GM23338 (cell line): Measurements from ENCODE around the gene TEX26. TPM values are rescaled to one million over a fixed set of nuclear protein-coding genes. Genes with fewer than 3 reads are reported as not detected.

Source experiments
- ATAC-seq: fragments of 200-7000 bp; cut with Tn5 transposase; 3 replicates; pipeline ENCODE4 v1.9.1; 2020
- DNase-seq: peaks from one replicate; pipeline ENCODE4 v3.0.0-alpha.2; 2015; ENCODE audit warnings: low spot score
- H2AFZ ChIP-seq: fragments of 200-600 bp; sonication (generic); 2 replicates; pipeline ENCODE4 v1.8.0; 2016; ENCODE audit warnings: antibody characterized with exemption, mild to moderate bottlenecking, moderate library complexity
- H3F3A ChIP-seq: fragments of 200-600 bp; sonication (generic); replicated peaks from 2 replicates; pipeline ENCODE4 v1.8.0; 2017; ENCODE audit warnings: antibody characterized with exemption, mixed run types, low read depth
- H3K27ac ChIP-seq: fragments of 200-600 bp; sonication (generic); 2 replicates; pipeline ENCODE4 v1.6.1; 2016; ENCODE audit warnings: low read depth
- H3K27me3 ChIP-seq: fragments of 200-600 bp; sonication (generic); 2 replicates; pipeline ENCODE4 v1.8.0; 2016; ENCODE audit warnings: mild to moderate bottlenecking, mixed run types, moderate library complexity; ENCODE audit not compliant: insufficient read depth
- H3K36me3 ChIP-seq: fragments of 200-600 bp; sonication (generic); 2 replicates; pipeline ENCODE4 v1.8.0; 2016; ENCODE audit warnings: mild to moderate bottlenecking; ENCODE audit not compliant: insufficient read depth
- H3K4me1 ChIP-seq: fragments of 200-600 bp; sonication (generic); 2 replicates; pipeline ENCODE4 v1.8.0; 2016; ENCODE audit warnings: mild to moderate bottlenecking, moderate library complexity; ENCODE audit not compliant: insufficient read depth
- H3K4me2 ChIP-seq: fragments of 200-600 bp; sonication (generic); 2 replicates; pipeline ENCODE4 v1.7.1; 2017; ENCODE audit warnings: mixed run types
- H3K4me3 ChIP-seq: fragments of 200-600 bp; sonication (generic); 2 replicates; pipeline ENCODE4 v1.6.1; 2016; ENCODE audit warnings: mixed run types
- H3K79me2 ChIP-seq: fragments of 200-600 bp; sonication (generic); replicated peaks from 2 replicates; pipeline ENCODE4 v1.8.0; 2017; ENCODE audit warnings: mild to moderate bottlenecking; ENCODE audit not compliant: insufficient read depth
- H3K9me2 ChIP-seq: fragments of 200-600 bp; sonication (generic); 2 replicates; pipeline ENCODE4 v1.8.0; 2017; ENCODE audit not compliant: insufficient read depth
- H4K20me1 ChIP-seq: fragments of 200-600 bp; sonication (generic); replicated peaks from 2 replicates; pipeline ENCODE4 v1.8.0; 2017; ENCODE audit warnings: mild to moderate bottlenecking; ENCODE audit not compliant: insufficient read depth
- H3K27ac Mint-ChIP-seq: 2 replicates; pipeline ENCODE4 v1.8.0; 2020; ENCODE audit warnings: inconsistent platforms, mild to moderate bottlenecking, moderate library complexity, mixed read lengths
- H3K27me3 Mint-ChIP-seq: 3 replicates; pipeline ENCODE4 v1.8.0; 2022; ENCODE audit warnings: low read depth, mild to moderate bottlenecking, moderate library complexity, mixed read lengths, inconsistent platforms; ENCODE audit not compliant: insufficient read depth, poor library complexity
- H3K36me3 Mint-ChIP-seq: 3 replicates; pipeline ENCODE4 v1.8.0; 2021; ENCODE audit warnings: low read depth, mild to moderate bottlenecking, inconsistent platforms, moderate library complexity, mixed read lengths
- H3K4me1 Mint-ChIP-seq: 3 replicates; pipeline ENCODE4 v1.8.0; 2020; ENCODE audit warnings: mild to moderate bottlenecking, inconsistent platforms, mixed read lengths
- H3K4me3 Mint-ChIP-seq: 3 replicates; pipeline ENCODE4 v1.8.0; 2021; ENCODE audit warnings: moderate library complexity, mild to moderate bottlenecking, inconsistent platforms, mixed read lengths
- H3K9me3 Mint-ChIP-seq: 3 replicates; pipeline ENCODE4 v1.8.0; 2020; ENCODE audit warnings: moderate library complexity, mild to moderate bottlenecking, inconsistent platforms, mixed read lengths
- CREB1 ChIP-seq: fragments of 250-450 bp; sonication (Bioruptor Pico); IDR thresholded peaks from 2 replicates; pipeline ENCODE4 v1.5.0; 2020; ENCODE audit warnings: low read depth, mild to moderate bottlenecking, moderate library complexity
- EZH2phosphoT487 ChIP-seq: fragments of 200-600 bp; sonication (generic); IDR thresholded peaks from one replicate; pipeline ENCODE4 v1.8.1; 2018; ENCODE audit warnings: antibody characterized with exemption; ENCODE audit not compliant: unreplicated experiment
- POLR2AphosphoS5 ChIP-seq: IDR thresholded peaks from 2 replicates; pipeline ENCODE4 v1.6.1; 2016; ENCODE audit warnings: antibody characterized with exemption, low read depth
- REST ChIP-seq: IDR thresholded peaks from one replicate; pipeline ENCODE4 v1.6.1; 2018; ENCODE audit warnings: antibody characterized with exemption; ENCODE audit not compliant: unreplicated experiment
- ZNF331 ChIP-seq: fragments of 250-450 bp; sonication (Bioruptor Pico); IDR thresholded peaks from 2 replicates; pipeline ENCODE4 v1.5.0; 2020; ENCODE audit warnings: low read depth, mild to moderate bottlenecking, moderate library complexity
- polyA plus RNA-seq: library from polyadenylated mRNA; unstranded; fragments of >200 nt; fragmentation: Nextera tagmentation; extraction: Ambion mirVana; gene quantifications from 2 replicates; pipeline ENCODE4 v1.2.1, GENCODE V29; 2016
- total RNA-seq: library from RNA; depleted of rRNA; stranded (reverse); fragments of >200 nt; shearing (Covaris generic); gene quantifications from 2 replicates; pipeline ENCODE4 v1.2.3, GENCODE V29; 2014
- TF ChIP-seq, protein P1 (sequence below): fragments of 250-450 bp; sonication (Bioruptor Pico); IDR thresholded peaks from 2 replicates; pipeline ENCODE4 v1.5.0; 2020; ENCODE audit warnings: mild to moderate bottlenecking, moderate library complexity
- TF ChIP-seq, protein P2 (sequence below), 2 experiments: fragments of 200-600 bp in 1 of 2; sonication (generic) in 1 of 2; conservative IDR thresholded peaks; 2 replicates each; pipeline versions ENCODE4 v1.5.1 to v1.6.1; 2016 to 2017; ENCODE audit warnings: antibody characterized with exemption in 2 of 2, low read depth in 2 of 2, mild to moderate bottlenecking in 2 of 2, moderate library complexity in 1 of 2

Gene TEX26
- total and polyA plus RNA-seq, 2 experiments from 2014 or later: not detected

- TF ChIP-seq, protein P1, sequence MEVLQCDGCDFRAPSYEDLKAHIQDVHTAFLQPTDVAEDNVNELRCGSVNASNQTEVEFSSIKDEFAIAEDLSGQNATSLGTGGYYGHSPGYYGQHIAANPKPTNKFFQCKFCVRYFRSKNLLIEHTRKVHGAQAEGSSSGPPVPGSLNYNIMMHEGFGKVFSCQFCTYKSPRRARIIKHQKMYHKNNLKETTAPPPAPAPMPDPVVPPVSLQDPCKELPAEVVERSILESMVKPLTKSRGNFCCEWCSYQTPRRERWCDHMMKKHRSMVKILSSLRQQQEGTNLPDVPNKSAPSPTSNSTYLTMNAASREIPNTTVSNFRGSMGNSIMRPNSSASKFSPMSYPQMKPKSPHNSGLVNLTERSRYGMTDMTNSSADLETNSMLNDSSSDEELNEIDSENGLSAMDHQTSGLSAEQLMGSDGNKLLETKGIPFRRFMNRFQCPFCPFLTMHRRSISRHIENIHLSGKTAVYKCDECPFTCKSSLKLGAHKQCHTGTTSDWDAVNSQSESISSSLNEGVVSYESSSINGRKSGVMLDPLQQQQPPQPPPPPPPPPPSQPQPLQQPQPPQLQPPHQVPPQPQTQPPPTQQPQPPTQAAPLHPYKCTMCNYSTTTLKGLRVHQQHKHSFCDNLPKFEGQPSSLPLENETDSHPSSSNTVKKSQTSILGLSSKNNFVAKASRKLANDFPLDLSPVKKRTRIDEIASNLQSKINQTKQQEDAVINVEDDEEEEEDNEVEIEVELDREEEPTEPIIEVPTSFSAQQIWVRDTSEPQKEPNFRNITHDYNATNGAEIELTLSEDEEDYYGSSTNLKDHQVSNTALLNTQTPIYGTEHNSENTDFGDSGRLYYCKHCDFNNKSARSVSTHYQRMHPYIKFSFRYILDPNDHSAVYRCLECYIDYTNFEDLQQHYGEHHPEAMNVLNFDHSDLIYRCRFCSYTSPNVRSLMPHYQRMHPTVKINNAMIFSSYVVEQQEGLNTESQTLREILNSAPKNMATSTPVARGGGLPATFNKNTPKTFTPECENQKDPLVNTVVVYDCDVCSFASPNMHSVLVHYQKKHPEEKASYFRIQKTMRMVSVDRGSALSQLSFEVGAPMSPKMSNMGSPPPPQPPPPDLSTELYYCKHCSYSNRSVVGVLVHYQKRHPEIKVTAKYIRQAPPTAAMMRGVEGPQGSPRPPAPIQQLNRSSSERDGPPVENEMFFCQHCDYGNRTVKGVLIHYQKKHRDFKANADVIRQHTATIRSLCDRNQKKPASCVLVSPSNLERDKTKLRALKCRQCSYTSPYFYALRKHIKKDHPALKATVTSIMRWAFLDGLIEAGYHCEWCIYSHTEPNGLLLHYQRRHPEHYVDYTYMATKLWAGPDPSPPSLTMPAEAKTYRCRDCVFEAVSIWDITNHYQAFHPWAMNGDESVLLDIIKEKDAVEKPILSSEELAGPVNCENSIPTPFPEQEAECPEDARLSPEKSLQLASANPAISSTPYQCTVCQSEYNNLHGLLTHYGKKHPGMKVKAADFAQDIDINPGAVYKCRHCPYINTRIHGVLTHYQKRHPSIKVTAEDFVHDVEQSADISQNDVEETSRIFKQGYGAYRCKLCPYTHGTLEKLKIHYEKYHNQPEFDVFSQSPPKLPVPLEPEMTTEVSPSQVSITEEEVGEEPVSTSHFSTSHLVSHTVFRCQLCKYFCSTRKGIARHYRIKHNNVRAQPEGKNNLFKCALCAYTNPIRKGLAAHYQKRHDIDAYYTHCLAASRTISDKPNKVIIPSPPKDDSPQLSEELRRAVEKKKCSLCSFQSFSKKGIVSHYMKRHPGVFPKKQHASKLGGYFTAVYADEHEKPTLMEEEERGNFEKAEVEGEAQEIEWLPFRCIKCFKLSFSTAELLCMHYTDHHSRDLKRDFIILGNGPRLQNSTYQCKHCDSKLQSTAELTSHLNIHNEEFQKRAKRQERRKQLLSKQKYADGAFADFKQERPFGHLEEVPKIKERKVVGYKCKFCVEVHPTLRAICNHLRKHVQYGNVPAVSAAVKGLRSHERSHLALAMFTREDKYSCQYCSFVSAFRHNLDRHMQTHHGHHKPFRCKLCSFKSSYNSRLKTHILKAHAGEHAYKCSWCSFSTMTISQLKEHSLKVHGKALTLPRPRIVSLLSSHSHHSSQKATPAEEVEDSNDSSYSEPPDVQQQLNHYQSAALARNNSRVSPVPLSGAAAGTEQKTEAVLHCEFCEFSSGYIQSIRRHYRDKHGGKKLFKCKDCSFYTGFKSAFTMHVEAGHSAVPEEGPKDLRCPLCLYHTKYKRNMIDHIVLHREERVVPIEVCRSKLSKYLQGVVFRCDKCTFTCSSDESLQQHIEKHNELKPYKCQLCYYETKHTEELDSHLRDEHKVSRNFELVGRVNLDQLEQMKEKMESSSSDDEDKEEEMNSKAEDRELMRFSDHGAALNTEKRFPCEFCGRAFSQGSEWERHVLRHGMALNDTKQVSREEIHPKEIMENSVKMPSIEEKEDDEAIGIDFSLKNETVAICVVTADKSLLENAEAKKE (CRISPR knock-in tag): no peak
- TF ChIP-seq REST: no peak
- TF ChIP-seq CREB1 (CRISPR knock-in tag): no peak
These were observed 66.0 kb downstream of the TEX26 start (continued) for GRCh38 chr13:30998136-30999088.

- Mint-ChIP-seq H3K36me3 (no peaks in the 10 kb centered on the region), H3K27ac (no peak overlapping the region), H3K4me3 (no peak overlapping the region), H3K4me1 (no peaks in the 10 kb centered on the region), H3K27me3 (peaks cover 4% of the 10 kb centered on the region), H3K9me3 (no peaks in the 10 kb centered on the region; the same call in 2 of the 3 replicates)
- H2AFZ ChIP-seq: no peak overlapping the region
- no peak overlapping the region for H3K27ac ChIP-seq
- no peak overlapping the region for H3K4me3 ChIP-seq
- no peaks in the 10 kb centered on the region for H3K79me2 ChIP-seq
- H3K36me3 ChIP-seq: no peaks in the 10 kb centered on the region
- H3K4me1 ChIP-seq: no peaks in the 10 kb centered on the region
- DNase-seq (no peak), ATAC-seq (no peak)
- no peak for TF ChIP-seq ZNF331 (CRISPR knock-in tag)
- no peak for TF ChIP-seq POLR2AphosphoS5
- TF ChIP-seq EZH2phosphoT487: no peak
- TF ChIP-seq, protein P2, sequence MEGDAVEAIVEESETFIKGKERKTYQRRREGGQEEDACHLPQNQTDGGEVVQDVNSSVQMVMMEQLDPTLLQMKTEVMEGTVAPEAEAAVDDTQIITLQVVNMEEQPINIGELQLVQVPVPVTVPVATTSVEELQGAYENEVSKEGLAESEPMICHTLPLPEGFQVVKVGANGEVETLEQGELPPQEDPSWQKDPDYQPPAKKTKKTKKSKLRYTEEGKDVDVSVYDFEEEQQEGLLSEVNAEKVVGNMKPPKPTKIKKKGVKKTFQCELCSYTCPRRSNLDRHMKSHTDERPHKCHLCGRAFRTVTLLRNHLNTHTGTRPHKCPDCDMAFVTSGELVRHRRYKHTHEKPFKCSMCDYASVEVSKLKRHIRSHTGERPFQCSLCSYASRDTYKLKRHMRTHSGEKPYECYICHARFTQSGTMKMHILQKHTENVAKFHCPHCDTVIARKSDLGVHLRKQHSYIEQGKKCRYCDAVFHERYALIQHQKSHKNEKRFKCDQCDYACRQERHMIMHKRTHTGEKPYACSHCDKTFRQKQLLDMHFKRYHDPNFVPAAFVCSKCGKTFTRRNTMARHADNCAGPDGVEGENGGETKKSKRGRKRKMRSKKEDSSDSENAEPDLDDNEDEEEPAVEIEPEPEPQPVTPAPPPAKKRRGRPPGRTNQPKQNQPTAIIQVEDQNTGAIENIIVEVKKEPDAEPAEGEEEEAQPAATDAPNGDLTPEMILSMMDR (conservative IDR thresholded peaks at IDR 0.05; ENCODE audit: low read depth in 2 of 2): no peak
- no peak overlapping the region for H3K4me2 ChIP-seq
- no peaks in the 10 kb centered on the region for H4K20me1 ChIP-seq
- no peaks in the 10 kb centered on the region; the same call in 1 of the 2 replicates for H3K9me2 ChIP-seq
- H3K27me3 ChIP-seq: no peaks in the 10 kb centered on the region
- no peaks in the 10 kb centered on the region for H3F3A ChIP-seq
These were observed 68.4 kb downstream of the TEX26 start for GRCh38 chr13:31000889-31001288.
